GM19455 (cell line): ENCODE measurements around the gene DOCK2.
A peak's percentile ranks its signal among the peaks of the same experiment; 100 is the strongest.
"Not testable (repeated sequence)": the region's sequence is repeated elsewhere in the genome, so short reads cannot be mapped to it uniquely, and the experiment has no call there.

Experiments
- ATAC-seq: cut with Tn5 transposase; IDR thresholded peaks from one replicate; pipeline ENCODE4 v1.9.1; 2021; ENCODE audit not compliant: unreplicated experiment

DOCK2 gene

GRCh38 chr5:169811680-169812079 is 174.6 kb downstream of the DOCK2 start:
- no peak for ATAC-seq

- no peak for ATAC-seq
Observed at GRCh38 chr5:169812786-169813185, 175.7 kb downstream of the DOCK2 start.

GRCh38 chr5:169814045-169814444 is 177.0 kb downstream of the DOCK2 start:
- no peak for ATAC-seq

GRCh38 chr5:169814522-169814921 is 177.4 kb downstream of the DOCK2 start:
- no peak for ATAC-seq

- ATAC-seq = no peak
Observed at GRCh38 chr5:169817031-169817430, 180.0 kb downstream of the DOCK2 start.

- no peak for ATAC-seq
Observed at GRCh38 chr5:169826618-169827017, 189.5 kb downstream of the DOCK2 start.

- ATAC-seq = no peak
Observed at GRCh38 chr5:169827769-169828168, 190.7 kb downstream of the DOCK2 start.

- ATAC-seq = peak; percentile 55
Observed at GRCh38 chr5:169828385-169828784, 191.3 kb downstream of the DOCK2 start.

GRCh38 chr5:169831331-169831730 is 194.3 kb downstream of the DOCK2 start:
- ATAC-seq = no peak

GRCh38 chr5:169832304-169832703 is 195.2 kb downstream of the DOCK2 start:
- ATAC-seq = no peak

GRCh38 chr5:169832845-169833244 is 195.8 kb downstream of the DOCK2 start:
- ATAC-seq = no peak

- ATAC-seq = not testable (repeated sequence)
Observed at GRCh38 chr5:169833681-169834292, 196.7 kb downstream of the DOCK2 start.

- not testable (repeated sequence) for ATAC-seq
Observed at GRCh38 chr5:169834540-169834939, 197.5 kb downstream of the DOCK2 start.

- no peak for ATAC-seq
Observed at GRCh38 chr5:169836835-169837536, 199.9 kb downstream of the DOCK2 start.

- no peak for ATAC-seq
Observed at GRCh38 chr5:169837686-169838085, 200.6 kb downstream of the DOCK2 start.

GRCh38 chr5:169838688-169839087 is 201.6 kb downstream of the DOCK2 start:
- ATAC-seq = peak; percentile 91

GRCh38 chr5:169840405-169840804 is 203.3 kb downstream of the DOCK2 start:
- no peak for ATAC-seq

- no peak for ATAC-seq
Observed at GRCh38 chr5:169842699-169843098, 205.6 kb downstream of the DOCK2 start.

GRCh38 chr5:169847519-169847918 is 210.4 kb downstream of the DOCK2 start:
- no peak for ATAC-seq

GRCh38 chr5:169848271-169848670 is 211.2 kb downstream of the DOCK2 start:
- ATAC-seq = no peak

GRCh38 chr5:169848792-169849191 is 211.7 kb downstream of the DOCK2 start:
- ATAC-seq = no peak

GRCh38 chr5:169850409-169850808 is 213.3 kb downstream of the DOCK2 start:
- ATAC-seq = no peak
